SK-N-SH treated with all-trans-retinoic acid at 6 μM for 48 hours (cell line): ENCODE data around the gene CNTROB.

ENCODE experiments used
- ATAC-seq: fragments of 200-7000 bp; cut with Tn5 transposase; 3 replicates; pipeline ENCODE4 v1.9.1; 2020; ENCODE audit warnings: mild to moderate bottlenecking, moderate library complexity
- ARNTL ChIP-seq: fragments of 450-650 bp; formaldehyde crosslinking; IDR thresholded peaks from 2 replicates; pipeline ENCODE4 v1.5.0; 2020; ENCODE audit warnings: low read depth, mild to moderate bottlenecking, moderate library complexity, borderline replicate concordance
- BACH2 ChIP-seq: fragments of 250-450 bp; sonication (Bioruptor Pico); IDR thresholded peaks from 2 replicates; pipeline ENCODE4 v1.9.0; 2021; ENCODE audit warnings: mild to moderate bottlenecking, borderline replicate concordance
- CSDC2 ChIP-seq: fragments of 250-450 bp; sonication (Bioruptor Pico); IDR thresholded peaks from 2 replicates; pipeline ENCODE4 v1.5.0; 2020; ENCODE audit warnings: mild to moderate bottlenecking, moderate library complexity
- ESRRG ChIP-seq: fragments of 250-450 bp; sonication (Bioruptor Pico); IDR thresholded peaks from 2 replicates; pipeline ENCODE4 v1.6.1; 2021; ENCODE audit warnings: mild to moderate bottlenecking
- GLIS3 ChIP-seq: fragments of 250-450 bp; sonication (Bioruptor Pico); IDR thresholded peaks from 2 replicates; pipeline ENCODE4 v1.5.0; 2020; ENCODE audit warnings: mild to moderate bottlenecking, moderate library complexity
- ISL1 ChIP-seq: fragments of 250-450 bp; sonication (Bioruptor Pico); IDR thresholded peaks from 2 replicates; pipeline ENCODE4 v2.1.2; 2022; ENCODE audit warnings: mild to moderate bottlenecking, moderate library complexity
- OSR1 ChIP-seq: fragments of 250-450 bp; sonication (Bioruptor Pico); IDR thresholded peaks from 2 replicates; pipeline ENCODE4 v1.8.0; 2022; ENCODE audit warnings: moderate library complexity, mild to moderate bottlenecking, inconsistent platforms
- PPARA ChIP-seq: fragments of 250-450 bp; sonication (Bioruptor Pico); IDR thresholded peaks from 2 replicates; pipeline ENCODE4 v1.5.0; 2020; ENCODE audit warnings: mild to moderate bottlenecking, borderline replicate concordance
- RARB ChIP-seq: fragments of 250-450 bp; sonication (Bioruptor Pico); IDR thresholded peaks from 2 replicates; pipeline ENCODE4 v1.8.0; 2021; ENCODE audit warnings: mild to moderate bottlenecking, moderate library complexity
- SNAI2 ChIP-seq: fragments of 250-450 bp; sonication (Bioruptor Pico); IDR thresholded peaks from 2 replicates; pipeline ENCODE4 v1.5.0; 2020; ENCODE audit warnings: mild to moderate bottlenecking, moderate library complexity
- TCF4 ChIP-seq: fragments of 250-450 bp; sonication (Bioruptor Pico); IDR thresholded peaks from 2 replicates; pipeline ENCODE4 v1.8.0; 2021; ENCODE audit warnings: mild to moderate bottlenecking, moderate library complexity, borderline replicate concordance
- TOX ChIP-seq: fragments of 250-450 bp; sonication (Bioruptor Pico); IDR thresholded peaks from 2 replicates; pipeline ENCODE4 v1.8.0; 2021; ENCODE audit warnings: mild to moderate bottlenecking, moderate library complexity, borderline replicate concordance
- ZFP3 ChIP-seq: fragments of 250-450 bp; sonication (Bioruptor Pico); IDR thresholded peaks from 2 replicates; pipeline ENCODE4 v1.5.0; 2020; ENCODE audit warnings: mild to moderate bottlenecking, moderate library complexity
- ZFP30 ChIP-seq: fragments of 450-650 bp; formaldehyde crosslinking; IDR thresholded peaks from 2 replicates; pipeline ENCODE4 v1.5.0; 2022; ENCODE audit warnings: mild to moderate bottlenecking, moderate library complexity
- ZNF565 ChIP-seq: fragments of 450-650 bp; formaldehyde crosslinking; conservative IDR thresholded peaks from 2 replicates; pipeline ENCODE4 v1.5.0; 2020; ENCODE audit warnings: low read depth, mild to moderate bottlenecking, moderate library complexity
- ZNF70 ChIP-seq: fragments of 450-650 bp; formaldehyde crosslinking; IDR thresholded peaks from 2 replicates; pipeline ENCODE4 v1.5.0; 2020; ENCODE audit warnings: mild to moderate bottlenecking, moderate library complexity
- ZNF8 ChIP-seq: fragments of 450-650 bp; formaldehyde crosslinking; IDR thresholded peaks from 2 replicates; pipeline ENCODE4 v1.5.0; 2020; ENCODE audit warnings: mild to moderate bottlenecking, moderate library complexity
- TF ChIP-seq, protein P1 (sequence below): fragments of 250-450 bp; sonication (Bioruptor Pico); IDR thresholded peaks from 2 replicates; pipeline ENCODE4 v1.5.1; 2020; ENCODE audit warnings: low read depth, mild to moderate bottlenecking, moderate library complexity
- TF ChIP-seq, protein P2 (sequence below): fragments of 250-450 bp; sonication (Bioruptor Pico); IDR thresholded peaks from 2 replicates; pipeline ENCODE4 v1.8.0; 2020; ENCODE audit warnings: mild to moderate bottlenecking, moderate library complexity, borderline replicate concordance
- TF ChIP-seq, protein P3 (sequence below): fragments of 250-450 bp; sonication (Bioruptor Pico); IDR thresholded peaks from 2 replicates; pipeline ENCODE4 v1.5.1; 2021; ENCODE audit warnings: mild to moderate bottlenecking, moderate library complexity
- TF ChIP-seq, protein P4 (sequence below): fragments of 250-450 bp; sonication (Bioruptor Pico); IDR thresholded peaks from 2 replicates; pipeline ENCODE4 v1.5.0; 2020; ENCODE audit warnings: mild to moderate bottlenecking, moderate library complexity
- TF ChIP-seq, protein P5 (sequence below): fragments of 250-450 bp; sonication (Bioruptor Pico); IDR thresholded peaks from 2 replicates; pipeline ENCODE4 v1.8.0; 2021; ENCODE audit warnings: low read depth, mild to moderate bottlenecking, moderate library complexity, borderline replicate concordance

CNTROB gene

DNA sequence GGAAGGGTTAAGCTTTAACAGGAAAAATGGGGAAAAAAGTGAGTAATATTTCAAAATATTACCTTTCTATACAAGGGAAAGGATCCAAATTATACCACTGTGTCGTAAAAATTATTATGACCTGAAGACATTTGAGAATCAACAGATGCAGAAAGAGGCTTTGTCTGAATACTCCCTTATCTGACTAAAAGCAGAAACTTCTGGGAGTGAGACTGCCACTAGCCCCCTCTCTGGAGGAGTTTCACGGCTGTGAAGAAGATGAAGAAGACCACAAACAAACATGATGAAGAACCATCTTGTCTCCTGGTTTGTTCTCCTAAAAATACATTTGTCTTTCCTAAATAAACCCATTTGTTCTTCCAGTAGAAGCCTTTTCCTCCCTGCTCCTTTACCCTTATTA lies 29.4 kb downstream of the CNTROB start:
- ATAC-seq = no peak
- TF ChIP-seq BACH2 (CRISPR knock-in tag) (no peak), TCF4 (CRISPR knock-in tag) (no peak), ZNF8 (no peak), ZFP30 (CRISPR knock-in tag) (no peak), ARNTL (no peak), CSDC2 (CRISPR knock-in tag) (no peak), ZNF70 (no peak), RARB (CRISPR knock-in tag) (no peak), ZFP3 (CRISPR knock-in tag) (no peak), ZNF565 (CRISPR knock-in tag) (no peak), ISL1 (no peak), SNAI2 (CRISPR knock-in tag) (no peak)
- TF ChIP-seq, protein P1, sequence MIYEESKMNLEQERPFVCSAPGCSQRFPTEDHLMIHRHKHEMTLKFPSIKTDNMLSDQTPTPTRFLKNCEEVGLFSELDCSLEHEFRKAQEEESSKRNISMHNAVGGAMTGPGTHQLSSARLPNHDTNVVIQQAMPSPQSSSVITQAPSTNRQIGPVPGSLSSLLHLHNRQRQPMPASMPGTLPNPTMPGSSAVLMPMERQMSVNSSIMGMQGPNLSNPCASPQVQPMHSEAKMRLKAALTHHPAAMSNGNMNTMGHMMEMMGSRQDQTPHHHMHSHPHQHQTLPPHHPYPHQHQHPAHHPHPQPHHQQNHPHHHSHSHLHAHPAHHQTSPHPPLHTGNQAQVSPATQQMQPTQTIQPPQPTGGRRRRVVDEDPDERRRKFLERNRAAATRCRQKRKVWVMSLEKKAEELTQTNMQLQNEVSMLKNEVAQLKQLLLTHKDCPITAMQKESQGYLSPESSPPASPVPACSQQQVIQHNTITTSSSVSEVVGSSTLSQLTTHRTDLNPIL = no peak

DNA sequence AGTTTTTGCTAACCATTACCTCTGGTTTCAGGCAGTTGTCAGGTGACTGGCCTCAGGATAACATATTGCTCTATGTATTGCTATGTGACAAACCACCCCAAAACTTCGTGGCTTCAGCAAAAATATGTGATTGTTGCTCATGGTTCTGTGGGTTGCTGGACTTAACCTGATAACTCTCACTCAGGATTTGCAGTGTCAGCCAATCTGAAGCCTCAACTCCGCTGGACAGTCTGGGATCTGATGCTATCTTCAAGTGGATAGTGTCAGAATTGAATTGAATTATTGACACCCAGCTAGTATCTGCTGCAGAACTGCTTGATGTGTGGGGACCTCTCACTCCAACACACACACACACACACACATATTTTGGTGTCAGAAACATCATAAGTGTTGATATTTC lies 35.7 kb downstream of the CNTROB start:
- TF ChIP-seq RARB (CRISPR knock-in tag) (no peak), ISL1 (no peak), CSDC2 (CRISPR knock-in tag) (no peak), PPARA (no peak), SNAI2 (CRISPR knock-in tag) (no peak), ESRRG (no peak), ARNTL (no peak), GLIS3 (CRISPR knock-in tag) (no peak)
- TF ChIP-seq, protein P2, sequence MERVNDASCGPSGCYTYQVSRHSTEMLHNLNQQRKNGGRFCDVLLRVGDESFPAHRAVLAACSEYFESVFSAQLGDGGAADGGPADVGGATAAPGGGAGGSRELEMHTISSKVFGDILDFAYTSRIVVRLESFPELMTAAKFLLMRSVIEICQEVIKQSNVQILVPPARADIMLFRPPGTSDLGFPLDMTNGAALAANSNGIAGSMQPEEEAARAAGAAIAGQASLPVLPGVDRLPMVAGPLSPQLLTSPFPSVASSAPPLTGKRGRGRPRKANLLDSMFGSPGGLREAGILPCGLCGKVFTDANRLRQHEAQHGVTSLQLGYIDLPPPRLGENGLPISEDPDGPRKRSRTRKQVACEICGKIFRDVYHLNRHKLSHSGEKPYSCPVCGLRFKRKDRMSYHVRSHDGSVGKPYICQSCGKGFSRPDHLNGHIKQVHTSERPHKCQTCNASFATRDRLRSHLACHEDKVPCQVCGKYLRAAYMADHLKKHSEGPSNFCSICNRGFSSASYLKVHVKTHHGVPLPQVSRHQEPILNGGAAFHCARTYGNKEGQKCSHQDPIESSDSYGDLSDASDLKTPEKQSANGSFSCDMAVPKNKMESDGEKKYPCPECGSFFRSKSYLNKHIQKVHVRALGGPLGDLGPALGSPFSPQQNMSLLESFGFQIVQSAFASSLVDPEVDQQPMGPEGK = no peak
- TF ChIP-seq, protein P3, sequence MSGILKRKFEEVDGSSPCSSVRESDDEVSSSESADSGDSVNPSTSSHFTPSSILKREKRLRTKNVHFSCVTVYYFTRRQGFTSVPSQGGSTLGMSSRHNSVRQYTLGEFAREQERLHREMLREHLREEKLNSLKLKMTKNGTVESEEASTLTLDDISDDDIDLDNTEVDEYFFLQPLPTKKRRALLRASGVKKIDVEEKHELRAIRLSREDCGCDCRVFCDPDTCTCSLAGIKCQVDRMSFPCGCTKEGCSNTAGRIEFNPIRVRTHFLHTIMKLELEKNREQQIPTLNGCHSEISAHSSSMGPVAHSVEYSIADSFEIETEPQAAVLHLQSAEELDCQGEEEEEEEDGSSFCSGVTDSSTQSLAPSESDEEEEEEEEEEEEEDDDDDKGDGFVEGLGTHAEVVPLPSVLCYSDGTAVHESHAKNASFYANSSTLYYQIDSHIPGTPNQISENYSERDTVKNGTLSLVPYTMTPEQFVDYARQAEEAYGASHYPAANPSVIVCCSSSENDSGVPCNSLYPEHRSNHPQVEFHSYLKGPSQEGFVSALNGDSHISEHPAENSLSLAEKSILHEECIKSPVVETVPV (CRISPR knock-in tag) = no peak
- TF ChIP-seq, protein P4, sequence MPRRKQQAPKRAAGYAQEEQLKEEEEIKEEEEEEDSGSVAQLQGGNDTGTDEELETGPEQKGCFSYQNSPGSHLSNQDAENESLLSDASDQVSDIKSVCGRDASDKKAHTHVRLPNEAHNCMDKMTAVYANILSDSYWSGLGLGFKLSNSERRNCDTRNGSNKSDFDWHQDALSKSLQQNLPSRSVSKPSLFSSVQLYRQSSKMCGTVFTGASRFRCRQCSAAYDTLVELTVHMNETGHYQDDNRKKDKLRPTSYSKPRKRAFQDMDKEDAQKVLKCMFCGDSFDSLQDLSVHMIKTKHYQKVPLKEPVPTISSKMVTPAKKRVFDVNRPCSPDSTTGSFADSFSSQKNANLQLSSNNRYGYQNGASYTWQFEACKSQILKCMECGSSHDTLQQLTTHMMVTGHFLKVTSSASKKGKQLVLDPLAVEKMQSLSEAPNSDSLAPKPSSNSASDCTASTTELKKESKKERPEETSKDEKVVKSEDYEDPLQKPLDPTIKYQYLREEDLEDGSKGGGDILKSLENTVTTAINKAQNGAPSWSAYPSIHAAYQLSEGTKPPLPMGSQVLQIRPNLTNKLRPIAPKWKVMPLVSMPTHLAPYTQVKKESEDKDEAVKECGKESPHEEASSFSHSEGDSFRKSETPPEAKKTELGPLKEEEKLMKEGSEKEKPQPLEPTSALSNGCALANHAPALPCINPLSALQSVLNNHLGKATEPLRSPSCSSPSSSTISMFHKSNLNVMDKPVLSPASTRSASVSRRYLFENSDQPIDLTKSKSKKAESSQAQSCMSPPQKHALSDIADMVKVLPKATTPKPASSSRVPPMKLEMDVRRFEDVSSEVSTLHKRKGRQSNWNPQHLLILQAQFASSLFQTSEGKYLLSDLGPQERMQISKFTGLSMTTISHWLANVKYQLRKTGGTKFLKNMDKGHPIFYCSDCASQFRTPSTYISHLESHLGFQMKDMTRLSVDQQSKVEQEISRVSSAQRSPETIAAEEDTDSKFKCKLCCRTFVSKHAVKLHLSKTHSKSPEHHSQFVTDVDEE (CRISPR knock-in tag) = no peak
- no peak for ATAC-seq

DNA sequence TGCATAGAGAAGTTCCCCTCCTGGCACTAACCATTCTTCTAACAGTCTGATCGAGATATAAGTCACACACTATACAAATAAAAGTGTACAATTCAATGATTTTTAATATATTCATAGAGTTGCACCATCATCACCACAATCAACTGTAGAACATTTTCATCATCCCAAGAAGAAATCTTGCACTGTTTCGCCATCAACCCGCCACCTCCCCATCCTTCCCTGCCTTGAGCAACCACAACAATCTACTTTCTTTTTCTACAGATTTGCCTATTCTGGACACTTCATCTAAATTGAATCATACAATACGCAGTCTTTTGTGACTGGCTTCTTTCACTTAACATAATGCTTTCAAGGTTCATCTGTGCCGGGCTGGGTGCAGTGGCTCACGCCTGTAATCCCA lies 37.4 kb downstream of the CNTROB start:
- ATAC-seq = no peak
- TF ChIP-seq ISL1 = no peak
- no peak for TF ChIP-seq ZNF8
- TF ChIP-seq, protein P2 = no peak
- TF ChIP-seq, protein P5, sequence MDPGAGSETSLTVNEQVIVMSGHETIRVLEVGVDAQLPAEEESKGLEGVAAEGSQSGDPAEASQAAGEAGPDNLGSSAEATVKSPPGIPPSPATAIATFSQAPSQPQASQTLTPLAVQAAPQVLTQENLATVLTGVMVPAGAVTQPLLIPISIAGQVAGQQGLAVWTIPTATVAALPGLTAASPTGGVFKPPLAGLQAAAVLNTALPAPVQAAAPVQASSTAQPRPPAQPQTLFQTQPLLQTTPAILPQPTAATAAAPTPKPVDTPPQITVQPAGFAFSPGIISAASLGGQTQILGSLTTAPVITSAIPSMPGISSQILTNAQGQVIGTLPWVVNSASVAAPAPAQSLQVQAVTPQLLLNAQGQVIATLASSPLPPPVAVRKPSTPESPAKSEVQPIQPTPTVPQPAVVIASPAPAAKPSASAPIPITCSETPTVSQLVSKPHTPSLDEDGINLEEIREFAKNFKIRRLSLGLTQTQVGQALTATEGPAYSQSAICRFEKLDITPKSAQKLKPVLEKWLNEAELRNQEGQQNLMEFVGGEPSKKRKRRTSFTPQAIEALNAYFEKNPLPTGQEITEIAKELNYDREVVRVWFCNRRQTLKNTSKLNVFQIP (CRISPR knock-in tag) = no peak
- TF ChIP-seq SNAI2 (CRISPR knock-in tag) = no peak
- no peak for TF ChIP-seq ZFP3 (CRISPR knock-in tag)
- no peak for TF ChIP-seq TCF4 (CRISPR knock-in tag)
- TF ChIP-seq, protein P3 (CRISPR knock-in tag) = no peak
- TF ChIP-seq OSR1 (CRISPR knock-in tag) = no peak
- no peak for TF ChIP-seq ESRRG
- no peak for TF ChIP-seq BACH2 (CRISPR knock-in tag)
- TF ChIP-seq ZNF70 = no peak
- TF ChIP-seq TOX (CRISPR knock-in tag) = no peak
- TF ChIP-seq, protein P4 (CRISPR knock-in tag) = no peak
- TF ChIP-seq ZNF565 (CRISPR knock-in tag) = no peak
- no peak for TF ChIP-seq ARNTL
- no peak for TF ChIP-seq RARB (CRISPR knock-in tag)
